Chondrocyte (in vitro differentiated cells): ENCODE measurements around the gene PLXNA4. TPM values are rescaled to one million over a fixed set of nuclear protein-coding genes. Genes with fewer than 3 reads are reported as not detected.

Experiments used
- DNase-seq: peaks from one replicate; pipeline ENCODE4 v3.0.0; 2021; ENCODE audit warnings: mixed read lengths, low spot score
- H3K27ac Mint-ChIP-seq: one replicate; pipeline ENCODE4 v1.8.0; 2021; ENCODE audit warnings: mild to moderate bottlenecking, moderate library complexity, mixed read lengths; ENCODE audit not compliant: unreplicated experiment
- H3K27me3 Mint-ChIP-seq: 2 replicates; pipeline ENCODE4 v1.8.0; 2021; ENCODE audit warnings: low read depth, mixed read lengths
- H3K36me3 Mint-ChIP-seq: 2 replicates; pipeline ENCODE4 v1.8.0; 2021; ENCODE audit warnings: low read depth, mixed read lengths
- H3K4me1 Mint-ChIP-seq: 2 replicates; pipeline ENCODE4 v1.8.0; 2021; ENCODE audit warnings: low read depth, mild to moderate bottlenecking, mixed read lengths
- H3K4me3 Mint-ChIP-seq: one replicate; pipeline ENCODE4 v1.8.0; 2021; ENCODE audit warnings: mild to moderate bottlenecking, moderate library complexity, mixed read lengths; ENCODE audit not compliant: unreplicated experiment
- H3K9me3 Mint-ChIP-seq: 2 replicates; pipeline ENCODE4 v1.8.0; 2021; ENCODE audit warnings: low read depth, mixed read lengths
- total RNA-seq: library from RNA; stranded (reverse); gene quantifications from 3 replicates; pipeline ENCODE4 v1.2.1, GENCODE V29; 2021
- TF ChIP-seq, protein P1 (sequence below): fragments of 200-600 bp; sonication (generic); IDR thresholded peaks from 2 replicates; pipeline ENCODE4 v1.5.0; 2021; ENCODE audit warnings: antibody characterized with exemption, mild to moderate bottlenecking, moderate library complexity

PLXNA4 gene
- total RNA-seq, 1 donor from 2014 or later: 11.3 TPM

DNA sequence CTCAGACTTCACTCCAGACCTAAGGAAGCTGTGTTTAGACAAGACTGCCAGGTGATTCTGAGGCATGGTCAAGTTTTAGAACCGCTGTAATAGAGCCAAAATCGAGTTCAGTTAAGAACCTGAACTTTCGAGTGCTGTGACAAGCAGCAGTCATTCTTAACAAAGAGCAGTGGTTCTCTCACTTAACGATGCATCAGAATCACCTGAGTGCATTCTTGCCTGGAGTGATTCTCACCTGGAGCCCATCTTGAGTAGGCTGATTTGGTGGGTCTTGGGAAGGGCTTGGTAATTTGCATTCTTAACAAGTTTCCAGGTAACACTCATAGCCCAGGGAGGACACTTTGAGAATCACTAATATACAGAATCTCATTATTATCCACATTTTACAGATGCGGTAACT, 44.7 kb downstream of the PLXNA4 start:
- no peak for DNase-seq
- H3K36me3 Mint-ChIP-seq: peaks cover 5% of the 10 kb centered on the region
- H3K27ac Mint-ChIP-seq: no peak overlapping the region
- no peak overlapping the region for H3K4me3 Mint-ChIP-seq
- peaks cover under 1% of the 10 kb centered on the region for H3K4me1 Mint-ChIP-seq
- H3K27me3 Mint-ChIP-seq: no peaks in the 10 kb centered on the region
- TF ChIP-seq, protein P1, sequence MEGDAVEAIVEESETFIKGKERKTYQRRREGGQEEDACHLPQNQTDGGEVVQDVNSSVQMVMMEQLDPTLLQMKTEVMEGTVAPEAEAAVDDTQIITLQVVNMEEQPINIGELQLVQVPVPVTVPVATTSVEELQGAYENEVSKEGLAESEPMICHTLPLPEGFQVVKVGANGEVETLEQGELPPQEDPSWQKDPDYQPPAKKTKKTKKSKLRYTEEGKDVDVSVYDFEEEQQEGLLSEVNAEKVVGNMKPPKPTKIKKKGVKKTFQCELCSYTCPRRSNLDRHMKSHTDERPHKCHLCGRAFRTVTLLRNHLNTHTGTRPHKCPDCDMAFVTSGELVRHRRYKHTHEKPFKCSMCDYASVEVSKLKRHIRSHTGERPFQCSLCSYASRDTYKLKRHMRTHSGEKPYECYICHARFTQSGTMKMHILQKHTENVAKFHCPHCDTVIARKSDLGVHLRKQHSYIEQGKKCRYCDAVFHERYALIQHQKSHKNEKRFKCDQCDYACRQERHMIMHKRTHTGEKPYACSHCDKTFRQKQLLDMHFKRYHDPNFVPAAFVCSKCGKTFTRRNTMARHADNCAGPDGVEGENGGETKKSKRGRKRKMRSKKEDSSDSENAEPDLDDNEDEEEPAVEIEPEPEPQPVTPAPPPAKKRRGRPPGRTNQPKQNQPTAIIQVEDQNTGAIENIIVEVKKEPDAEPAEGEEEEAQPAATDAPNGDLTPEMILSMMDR: no peak
- no peaks in the 10 kb centered on the region for H3K9me3 Mint-ChIP-seq

- no peak overlapping the region for H3K4me3 Mint-ChIP-seq
- DNase-seq: no peak
- no peaks in the 10 kb centered on the region for H3K4me1 Mint-ChIP-seq
- H3K27me3 Mint-ChIP-seq: no peaks in the 10 kb centered on the region
- TF ChIP-seq, protein P1: no peak
- H3K27ac Mint-ChIP-seq: no peak overlapping the region
- H3K9me3 Mint-ChIP-seq: no peaks in the 10 kb centered on the region
- no peaks in the 10 kb centered on the region for H3K36me3 Mint-ChIP-seq
Measured at GRCh38 chr7:132528695-132529094, 47.6 kb downstream of the PLXNA4 start.

DNA sequence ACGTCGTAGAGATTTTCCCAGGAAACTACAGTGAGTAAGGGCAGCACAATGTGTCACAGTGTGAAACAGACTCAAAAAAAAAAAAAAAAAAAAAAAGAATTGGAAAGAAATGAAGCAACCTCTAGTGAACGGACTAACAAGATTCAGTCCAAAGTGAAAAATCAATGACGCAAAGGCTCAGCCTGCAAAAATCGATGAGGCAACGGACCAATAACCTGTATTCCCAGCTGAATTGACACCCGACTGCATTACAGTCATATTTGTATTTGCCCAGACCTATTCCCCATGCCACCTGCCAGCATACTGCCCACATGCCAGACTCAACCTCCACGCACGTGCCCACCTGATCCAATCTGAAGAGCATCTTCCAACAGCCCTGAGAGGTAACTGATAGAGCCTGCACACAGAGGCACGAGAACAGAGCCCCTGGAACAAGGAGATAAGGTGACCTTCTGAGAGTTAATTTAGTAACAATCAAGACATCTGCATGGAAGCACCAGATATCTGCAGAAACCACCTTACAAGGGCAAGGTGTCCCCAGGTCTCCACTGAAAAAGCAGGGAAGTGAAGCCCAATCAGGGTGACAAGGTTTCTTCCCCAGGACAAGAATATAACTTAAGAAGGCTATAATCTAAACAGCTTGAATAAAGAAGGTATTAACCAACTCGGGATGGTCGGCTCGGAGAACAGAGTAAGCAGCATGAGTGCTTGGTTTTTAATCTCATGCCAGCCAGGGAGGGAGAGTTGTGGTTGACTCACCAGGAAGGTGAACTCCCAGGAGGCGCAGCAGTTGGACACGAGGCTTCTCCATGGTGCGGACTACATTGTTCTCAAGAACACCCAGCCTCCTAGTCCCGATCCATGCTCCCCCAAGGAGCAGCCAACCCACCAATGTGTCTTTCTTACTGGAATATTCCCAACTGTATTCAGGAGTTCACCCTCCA, 48.5 kb downstream of the PLXNA4 start:
- no peaks in the 10 kb centered on the region for H3K9me3 Mint-ChIP-seq
- TF ChIP-seq, protein P1: no peak
- H3K4me3 Mint-ChIP-seq: no peak overlapping the region
- H3K36me3 Mint-ChIP-seq: no peaks in the 10 kb centered on the region
- no peak for DNase-seq
- no peaks in the 10 kb centered on the region for H3K27me3 Mint-ChIP-seq
- no peaks in the 10 kb centered on the region for H3K4me1 Mint-ChIP-seq
- H3K27ac Mint-ChIP-seq: no peak overlapping the region

DNA sequence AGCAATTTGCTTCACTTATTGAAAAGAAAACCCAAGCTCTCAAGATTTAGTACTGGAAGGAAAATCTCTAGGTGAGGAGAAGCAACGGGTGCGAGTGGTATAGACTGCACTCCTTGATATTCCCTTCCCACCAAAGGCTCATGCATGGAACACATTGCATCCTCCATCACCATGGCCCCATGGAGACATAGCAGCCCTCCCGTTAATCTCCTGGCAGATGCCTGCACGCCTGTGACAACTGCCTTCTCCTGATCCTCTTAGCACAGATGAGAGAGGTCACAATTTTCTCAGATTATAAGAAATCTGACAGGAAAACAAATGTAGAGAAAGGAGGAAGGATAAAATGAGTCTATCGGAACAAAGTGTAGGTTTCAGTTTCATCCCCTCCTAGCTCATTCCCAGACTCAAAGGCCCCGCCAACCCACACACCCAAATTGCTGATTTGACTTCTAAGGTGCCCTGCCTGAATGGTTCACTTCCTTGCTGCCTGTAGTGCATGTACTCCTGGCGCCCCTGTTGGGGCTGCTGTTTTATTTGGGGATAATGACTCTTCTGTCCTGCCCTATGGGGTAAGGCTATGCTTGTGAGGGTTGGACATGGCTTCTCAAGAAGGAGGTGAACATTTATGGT, 50.0 kb downstream of the PLXNA4 start:
- H3K27me3 Mint-ChIP-seq: no peaks in the 10 kb centered on the region
- no peak overlapping the region for H3K4me3 Mint-ChIP-seq
- no peak for DNase-seq
- H3K4me1 Mint-ChIP-seq: no peaks in the 10 kb centered on the region
- H3K36me3 Mint-ChIP-seq: no peaks in the 10 kb centered on the region
- no peaks in the 10 kb centered on the region for H3K9me3 Mint-ChIP-seq
- TF ChIP-seq, protein P1: no peak
- no peak overlapping the region for H3K27ac Mint-ChIP-seq

DNA sequence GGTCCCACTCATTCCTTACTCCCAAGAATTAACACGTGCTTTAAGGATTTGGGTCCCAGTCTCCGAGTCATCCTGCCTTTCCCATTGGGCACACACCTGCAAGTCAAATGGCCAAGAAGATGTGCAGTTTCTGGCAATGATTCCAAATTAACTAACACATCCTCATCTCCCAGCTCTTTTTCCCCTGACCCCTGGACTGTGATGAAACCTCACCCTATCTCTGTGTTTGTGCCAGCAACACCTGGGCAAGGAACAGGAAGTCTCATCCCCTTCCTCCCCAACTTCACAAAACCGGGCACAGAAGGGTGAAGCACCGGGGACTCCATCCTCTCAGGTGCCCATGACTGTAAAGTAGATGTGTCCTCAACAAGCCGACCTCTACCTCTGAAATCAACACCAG, 54.8 kb downstream of the PLXNA4 start:
- Mint-ChIP-seq H3K4me3 (no peak overlapping the region), H3K4me1 (peaks cover 12% of the 10 kb centered on the region), H3K27ac (no peak overlapping the region), H3K36me3 (no peaks in the 10 kb centered on the region), H3K9me3 (no peaks in the 10 kb centered on the region), H3K27me3 (no peaks in the 10 kb centered on the region)
- TF ChIP-seq, protein P1: no peak
- no peak for DNase-seq
